Measurements from ENCODE around the gene AKT2.

DNA sequence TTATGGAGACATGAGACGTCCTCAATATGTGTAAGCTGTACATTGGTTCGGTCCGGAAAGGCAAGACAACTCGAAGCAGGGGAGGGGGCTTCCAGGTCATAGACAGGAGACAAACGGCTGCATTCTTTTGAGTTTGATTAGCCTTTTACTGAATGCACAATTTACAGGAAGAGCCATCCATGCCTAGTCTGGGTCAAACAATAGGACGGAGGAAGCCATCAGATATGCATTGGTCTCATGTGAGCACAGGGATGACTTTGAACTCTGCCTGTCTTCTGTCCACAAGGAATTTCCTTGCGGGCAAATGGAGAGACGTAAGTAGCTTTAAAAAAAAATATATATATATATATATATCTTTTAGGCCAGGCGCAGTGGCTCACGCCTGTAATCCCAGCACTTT lies 56.8 kb downstream of the AKT2 start:
- no peak for TF ChIP-seq NFIC (IDR thresholded peaks at IDR 0.05)
- TF ChIP-seq FOXM1 (IDR thresholded peaks at IDR 0.05; ENCODE audit: borderline replicate concordance, low read depth), result no peak
- TF ChIP-seq ZBTB7A (IDR thresholded peaks at IDR 0.05; ENCODE audit: low read depth), result no peak
- TF ChIP-seq EP300 (IDR thresholded peaks at IDR 0.05; ENCODE audit: borderline replicate concordance), result no peak

Measured in Ishikawa (cell line).